ENCODE measurements around the gene ZNF496.

ZNF496 gene

DNA sequence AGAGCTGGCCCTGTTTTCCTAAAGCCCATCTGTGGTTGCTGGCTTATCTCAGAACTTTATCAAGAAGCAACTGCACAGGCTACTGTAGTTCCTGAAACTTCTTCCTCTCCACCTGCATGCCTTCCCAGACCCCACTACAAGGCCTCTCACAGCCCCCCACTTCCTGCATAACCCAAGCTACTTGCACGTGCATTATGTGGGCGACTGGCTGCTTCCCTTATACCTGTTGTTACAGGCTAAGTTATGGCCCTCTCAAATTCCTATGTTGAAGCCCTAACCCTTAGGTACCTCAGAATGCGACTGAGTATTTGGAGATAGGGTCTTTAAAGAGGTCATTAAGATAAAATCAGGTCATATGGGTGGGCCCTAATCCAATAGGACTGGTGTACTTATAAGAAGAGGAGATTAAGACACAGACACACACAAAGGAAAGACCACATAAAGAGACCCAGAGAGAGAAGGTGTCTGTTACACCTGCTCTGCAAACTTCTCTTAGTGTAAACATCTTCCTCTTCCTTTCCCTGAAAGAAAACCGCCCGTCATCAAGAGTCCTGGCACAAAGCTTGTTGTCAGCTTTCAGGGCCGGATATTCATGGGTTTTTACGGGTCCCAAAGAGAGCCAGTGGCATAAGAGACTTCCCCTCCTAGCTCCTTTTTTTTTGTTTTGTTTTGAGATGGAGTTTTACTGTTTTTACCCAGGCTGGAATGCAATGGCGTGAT lies 5.1 kb downstream of the ZNF496 start:
- no peak for DNase-seq

DNA sequence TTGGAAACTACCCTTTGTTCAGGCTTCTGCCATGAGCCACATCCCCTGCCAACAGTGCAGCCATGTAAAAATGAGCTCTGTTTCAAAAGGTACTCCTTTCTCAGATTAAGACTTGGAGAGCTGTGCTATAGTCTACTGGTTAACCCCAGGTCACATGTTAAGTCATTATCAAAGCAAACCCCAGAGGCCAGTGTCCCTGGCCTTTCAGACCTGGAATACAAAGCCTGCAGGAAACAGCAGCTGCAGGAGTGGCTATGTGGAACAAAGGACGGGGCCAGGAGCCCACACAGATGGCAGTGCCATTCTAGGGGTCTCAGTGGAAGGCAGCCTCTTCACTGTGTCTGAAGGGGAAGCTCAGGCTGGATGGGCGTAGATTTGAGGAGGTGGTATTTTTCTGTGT lies 6.7 kb downstream of the ZNF496 start:
- DNase-seq: no peak

DNA sequence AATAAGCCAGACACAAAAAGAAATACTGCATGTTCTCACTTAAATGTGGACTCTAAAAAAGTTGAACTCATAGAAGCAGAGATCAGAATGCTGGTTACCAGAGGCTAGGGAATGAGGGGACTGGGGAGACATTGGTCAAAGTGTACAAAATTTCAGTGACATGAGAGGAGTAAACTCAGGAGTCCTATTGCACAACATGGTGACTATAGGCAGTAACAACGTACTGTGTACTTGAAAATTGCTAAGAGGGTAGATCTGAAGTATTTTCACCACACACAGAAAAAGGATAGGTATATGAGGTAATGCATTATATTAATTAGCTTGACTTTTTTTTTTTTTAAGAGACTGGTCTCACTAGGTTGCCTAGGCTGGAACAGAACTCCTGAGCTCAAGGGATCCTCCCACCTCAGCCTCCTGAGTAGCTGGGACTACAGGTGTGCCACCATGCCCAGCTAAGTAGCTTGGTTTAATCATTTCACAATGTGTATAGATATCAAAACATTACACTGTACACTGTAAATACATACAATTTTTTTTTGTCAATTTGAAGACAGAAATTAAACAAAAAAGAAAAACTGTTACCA lies 7.4 kb downstream of the ZNF496 start:
- DNase-seq: no peak

DNA sequence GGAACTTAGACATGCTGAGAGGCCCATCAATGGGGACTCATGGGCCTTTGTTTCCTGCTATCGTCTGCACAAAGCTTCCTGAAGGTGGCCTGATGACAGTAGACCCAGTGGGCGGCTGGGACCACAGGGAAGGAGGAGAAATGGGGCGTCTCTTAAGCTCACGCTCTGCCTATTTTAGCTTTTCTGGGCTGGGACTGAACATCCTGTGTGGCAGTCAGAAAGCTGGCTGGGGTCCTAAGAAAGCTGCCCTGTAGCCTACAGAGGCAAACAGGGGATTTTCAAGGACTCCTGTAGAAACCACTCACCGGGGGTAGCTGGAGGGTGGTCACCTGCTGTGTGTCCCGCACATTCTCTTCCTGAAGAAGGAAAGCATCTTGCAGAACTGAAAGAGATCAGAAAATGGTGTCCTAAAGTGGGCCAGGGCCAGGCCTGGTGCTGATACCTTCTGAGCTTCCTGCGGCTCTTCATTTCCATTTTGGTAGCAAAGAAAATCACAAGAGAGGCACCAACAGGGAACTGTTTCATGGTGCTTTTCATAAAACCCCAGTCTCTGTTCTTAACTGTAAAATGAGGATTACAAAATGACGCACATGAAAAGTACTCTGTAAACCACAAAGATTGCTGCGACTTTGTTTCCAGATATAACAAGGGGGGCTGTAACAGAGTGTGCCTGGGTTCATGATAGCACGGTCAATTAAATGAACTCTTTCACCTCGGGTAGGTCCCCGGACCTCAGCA lies 8.6 kb downstream of the ZNF496 start:
- DNase-seq: no peak

DNA sequence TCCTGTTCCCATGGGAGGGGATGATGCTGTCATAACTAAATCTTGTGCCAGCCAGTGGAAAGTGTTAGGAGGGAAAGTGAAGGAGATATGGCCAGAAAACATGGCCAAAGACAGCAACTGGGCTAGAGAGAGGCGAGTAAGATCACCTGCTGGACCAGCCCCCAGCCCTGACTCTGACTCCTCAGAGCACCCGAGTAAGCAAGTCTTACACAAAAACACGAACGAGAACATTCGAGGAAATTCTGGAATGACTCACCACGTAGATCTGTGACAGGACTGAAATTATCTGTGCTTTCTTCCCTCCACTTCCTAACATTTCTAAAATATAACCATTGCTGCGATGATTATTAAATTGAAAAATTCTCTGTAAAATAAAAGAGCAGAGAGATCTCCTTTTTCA lies 9.2 kb downstream of the ZNF496 start:
- no peak for DNase-seq

DNA sequence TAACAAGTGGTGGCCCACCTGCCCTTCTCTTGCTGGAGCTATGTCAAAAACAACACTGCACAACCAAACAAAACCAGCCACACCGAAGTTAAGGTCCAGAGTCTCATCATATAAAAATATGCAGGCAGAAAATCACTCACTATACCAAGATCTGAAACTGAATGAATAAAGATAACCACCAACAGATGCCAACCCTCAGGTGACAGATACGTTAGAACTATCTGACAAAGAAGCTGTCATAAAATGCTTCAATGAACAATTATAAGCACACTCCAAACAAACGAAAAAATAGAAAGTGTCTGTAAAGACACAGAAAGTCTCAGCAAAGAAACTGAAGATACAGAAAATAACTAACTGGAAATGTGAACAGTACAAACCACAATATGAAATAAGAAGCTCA lies 14.0 kb downstream of the ZNF496 start:
- DNase-seq: no peak

DNA sequence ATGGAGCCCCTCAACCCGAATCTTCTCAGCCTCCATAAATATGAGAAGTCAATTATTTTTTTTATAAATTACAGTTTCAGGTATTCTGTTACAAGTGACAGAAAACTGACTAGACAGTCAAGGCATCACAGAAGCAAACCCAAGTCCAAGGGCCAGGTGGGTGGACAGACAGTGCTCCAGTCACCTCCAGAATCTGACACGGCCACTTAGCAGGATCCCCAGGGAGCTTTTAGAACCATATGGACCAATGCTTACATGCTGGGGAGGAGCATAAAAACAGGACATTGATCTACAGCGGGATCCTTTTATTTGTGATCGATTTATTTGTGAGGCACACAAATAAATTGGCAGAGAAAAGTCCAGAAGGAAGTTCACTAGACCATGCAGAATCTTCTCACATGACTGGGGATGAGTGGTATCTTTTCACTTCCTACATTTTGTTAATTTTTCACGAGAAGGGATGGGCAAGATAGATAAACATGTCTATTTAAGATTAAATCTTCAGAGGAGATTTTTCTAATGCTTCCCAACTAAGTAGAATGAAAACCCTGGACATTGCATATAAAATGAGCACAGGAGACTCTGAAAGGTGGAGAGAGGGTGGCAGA lies 15.0 kb downstream of the ZNF496 start:
- no peak for DNase-seq

DNA sequence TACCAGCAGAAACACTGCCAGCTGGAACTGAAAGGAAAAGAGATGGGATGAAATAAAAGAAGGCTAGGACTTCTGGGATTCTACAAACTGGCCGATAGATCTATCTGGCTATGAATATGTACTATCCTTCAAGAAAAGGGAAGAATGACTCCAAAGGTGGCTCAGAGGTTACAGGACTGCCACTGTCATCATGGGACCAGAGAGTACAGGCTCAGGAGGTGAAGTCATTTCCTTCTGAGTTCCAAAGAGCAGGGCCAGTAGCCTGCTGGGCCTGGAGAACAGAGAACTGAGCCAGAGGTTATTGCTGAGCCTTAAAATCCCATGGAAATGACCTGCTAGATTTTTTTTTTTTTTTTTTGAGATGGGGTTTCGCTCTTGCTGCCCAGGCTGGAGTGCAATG lies 27.6 kb downstream of the ZNF496 start:
- no peak for DNase-seq

DNA sequence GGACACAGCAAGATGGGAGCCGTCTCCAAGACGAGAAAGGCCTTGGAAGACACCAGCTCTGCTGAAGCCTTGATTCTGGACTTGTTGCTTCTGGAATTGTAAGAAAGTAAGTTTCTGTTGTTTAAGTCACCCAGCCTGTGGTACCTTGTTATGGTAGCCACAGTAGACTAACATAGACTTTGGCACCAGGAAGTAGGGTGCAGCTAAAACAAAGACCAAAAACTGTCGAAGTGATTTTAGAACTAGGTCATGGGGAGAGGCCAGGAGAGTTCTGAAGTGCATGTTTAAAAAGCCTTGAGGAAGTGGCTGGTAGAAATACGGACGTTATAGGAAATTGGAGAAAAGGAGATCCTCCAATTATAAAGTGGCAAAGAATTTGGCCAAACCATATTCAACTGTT lies 28.5 kb downstream of the ZNF496 start:
- DNase-seq: no peak

DNA sequence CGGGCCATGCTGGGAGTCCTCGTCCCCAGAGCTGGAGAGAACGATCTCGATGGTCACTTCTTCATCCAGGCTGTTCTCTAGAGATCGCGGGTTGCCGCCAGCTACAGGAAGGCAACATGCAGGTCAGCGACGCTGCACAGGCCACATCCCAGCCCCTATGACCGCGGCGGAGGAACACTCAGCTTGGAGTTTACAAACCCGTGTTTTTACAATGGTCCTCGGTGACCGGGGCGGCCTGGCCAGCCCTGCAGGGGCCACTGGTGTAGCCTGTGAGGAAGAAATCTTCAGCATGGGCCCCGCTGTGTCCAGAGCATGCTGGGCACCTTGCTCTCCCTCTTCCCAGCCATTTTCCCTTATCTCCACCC lies 30.5 kb downstream of the ZNF496 start:
- no peak for DNase-seq

DNA sequence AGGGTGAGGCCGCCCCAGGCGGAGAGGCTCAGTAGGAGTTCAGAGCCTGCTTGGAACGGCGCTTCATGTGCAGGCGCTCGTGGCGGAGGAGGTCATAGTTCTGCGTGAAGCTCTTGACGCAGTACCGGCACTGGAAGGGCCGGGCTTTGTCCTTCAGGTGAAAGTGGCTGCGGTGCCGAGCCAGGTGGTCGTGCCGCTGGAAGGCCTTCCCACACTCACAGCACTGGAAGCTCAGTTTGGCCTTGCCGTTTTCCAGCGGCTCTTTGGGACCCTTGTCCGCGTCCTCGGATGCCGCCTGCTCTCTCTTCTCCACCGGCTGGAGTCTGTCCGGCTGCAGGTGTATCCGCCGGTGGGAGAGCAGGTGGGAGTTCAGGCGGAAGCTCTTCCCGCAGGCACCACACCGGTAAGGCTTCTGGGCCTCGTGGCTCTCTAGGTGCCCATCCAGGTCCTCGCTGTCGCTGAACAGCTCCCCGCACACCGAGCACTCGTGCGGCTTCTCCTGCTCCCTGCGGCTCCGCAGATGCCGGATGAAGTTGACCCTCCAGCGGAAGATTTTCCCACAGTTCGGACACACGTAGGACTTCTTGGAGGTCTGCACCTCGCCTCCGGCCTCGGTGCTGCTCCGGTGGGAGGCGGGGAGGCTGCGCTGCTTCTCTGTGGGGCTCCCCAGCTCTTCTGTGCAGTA lies 31.0 kb downstream of the ZNF496 start:
- no peak for DNase-seq

DNA sequence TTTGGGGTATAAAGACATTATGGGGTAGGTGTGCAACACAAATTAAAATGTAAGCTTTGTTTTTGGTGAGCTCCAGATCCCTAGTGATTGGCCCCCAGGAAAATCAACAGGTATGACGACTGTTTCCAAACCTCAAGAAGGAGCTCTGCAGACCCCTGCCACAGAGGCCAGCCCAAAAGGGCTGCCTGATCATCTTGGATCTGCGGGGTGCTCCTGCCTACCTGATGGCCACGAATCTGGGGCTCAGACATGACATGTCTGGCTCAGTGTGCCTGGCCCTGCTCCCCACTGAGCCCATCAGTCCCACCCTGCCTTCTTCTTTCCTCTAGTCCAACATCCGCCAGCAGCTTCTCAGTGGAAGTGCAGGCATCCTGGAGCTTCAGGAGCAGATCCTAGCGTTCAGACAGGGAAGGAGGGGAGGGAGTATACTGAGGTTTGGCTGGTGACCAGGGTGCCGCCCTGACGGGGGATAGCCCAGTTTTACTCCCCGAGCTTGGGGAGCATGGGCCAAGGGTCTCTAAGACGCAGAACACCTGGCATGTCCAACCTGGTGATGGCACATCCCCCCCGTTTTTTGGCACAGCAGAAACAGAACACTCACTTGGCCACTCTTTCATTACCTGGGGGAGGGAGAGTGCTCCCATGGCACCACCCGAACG lies 31.8 kb downstream of the ZNF496 start:
- DNase-seq: no peak

DNA sequence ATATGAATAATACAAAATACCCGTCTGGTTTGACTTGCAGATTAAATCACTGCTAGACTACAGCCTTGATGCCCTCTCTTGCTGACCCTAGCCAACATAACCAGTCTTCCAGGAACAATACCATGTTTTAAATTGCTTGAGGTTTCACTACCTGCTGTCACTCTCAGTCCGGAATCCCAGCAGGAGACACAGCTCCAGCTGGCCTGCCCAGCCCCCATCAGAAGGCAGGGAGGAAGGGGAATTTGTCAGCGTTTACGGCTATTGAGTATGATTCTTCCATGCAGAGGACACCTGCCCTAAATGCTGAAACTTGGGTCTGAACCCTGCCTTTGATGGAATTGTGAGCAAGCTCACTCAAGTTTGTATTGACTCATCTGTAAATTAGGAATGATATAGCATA lies 33.0 kb downstream of the ZNF496 start:
- no peak for DNase-seq

DNA sequence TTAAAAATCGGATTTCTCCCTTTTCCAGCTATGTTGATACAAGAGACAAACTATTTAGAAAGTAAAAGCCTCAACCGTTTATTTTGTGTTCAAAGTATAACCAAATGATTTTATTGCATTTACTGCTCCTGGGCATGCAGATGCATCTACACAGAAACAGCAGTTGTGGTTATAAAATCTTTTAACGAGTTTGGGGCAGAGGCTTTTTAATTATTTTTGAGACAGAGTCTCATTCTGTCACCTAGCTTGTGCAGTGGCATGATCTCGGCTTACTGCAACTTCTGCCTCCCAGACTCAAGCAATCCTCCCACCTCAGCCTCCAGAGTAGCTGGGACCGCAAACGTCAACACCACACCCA lies 33.6 kb downstream of the ZNF496 start:
- no peak for DNase-seq

DNA sequence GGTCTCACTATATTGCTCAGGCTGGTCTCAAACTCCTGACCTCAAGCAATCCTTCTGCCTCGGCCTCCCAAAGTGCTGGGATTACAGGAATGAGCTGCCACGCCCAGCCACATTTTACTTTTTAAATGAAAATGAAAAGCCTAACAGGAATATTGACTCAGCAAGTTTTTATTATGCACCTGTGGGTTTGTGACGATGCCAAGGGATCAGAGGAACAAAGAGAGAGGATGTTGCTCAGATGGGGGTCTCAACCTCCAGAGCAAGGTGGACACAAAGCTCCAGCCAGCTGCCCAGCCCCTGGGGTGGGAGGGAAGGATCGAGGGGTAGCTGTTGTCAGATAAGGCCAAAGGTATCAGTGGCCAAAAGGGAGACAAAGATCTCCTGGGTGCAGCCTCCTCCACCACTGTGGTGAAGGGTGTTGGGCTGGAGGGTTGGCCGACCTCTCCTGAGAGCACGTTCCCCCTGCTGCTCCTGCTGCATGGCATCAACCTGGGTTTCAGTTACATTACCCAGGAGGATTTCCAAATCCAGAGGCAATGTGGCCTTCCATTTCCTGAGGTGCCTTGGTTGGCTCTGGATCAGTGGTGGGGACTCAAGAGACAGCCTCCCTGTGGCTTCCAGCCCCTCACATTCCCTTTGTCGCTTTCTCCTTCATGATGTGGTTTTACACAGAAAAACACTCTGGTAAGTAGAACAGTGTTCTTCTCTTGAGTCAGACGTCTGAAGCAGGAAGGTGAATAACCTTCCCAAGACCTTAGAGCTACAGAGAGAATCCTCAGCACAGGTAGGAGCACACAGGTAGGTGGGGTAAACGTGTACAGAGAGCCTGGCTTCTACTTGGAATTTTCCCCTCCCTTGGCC lies 34.2 kb downstream of the ZNF496 start:
- no peak for DNase-seq

DNA sequence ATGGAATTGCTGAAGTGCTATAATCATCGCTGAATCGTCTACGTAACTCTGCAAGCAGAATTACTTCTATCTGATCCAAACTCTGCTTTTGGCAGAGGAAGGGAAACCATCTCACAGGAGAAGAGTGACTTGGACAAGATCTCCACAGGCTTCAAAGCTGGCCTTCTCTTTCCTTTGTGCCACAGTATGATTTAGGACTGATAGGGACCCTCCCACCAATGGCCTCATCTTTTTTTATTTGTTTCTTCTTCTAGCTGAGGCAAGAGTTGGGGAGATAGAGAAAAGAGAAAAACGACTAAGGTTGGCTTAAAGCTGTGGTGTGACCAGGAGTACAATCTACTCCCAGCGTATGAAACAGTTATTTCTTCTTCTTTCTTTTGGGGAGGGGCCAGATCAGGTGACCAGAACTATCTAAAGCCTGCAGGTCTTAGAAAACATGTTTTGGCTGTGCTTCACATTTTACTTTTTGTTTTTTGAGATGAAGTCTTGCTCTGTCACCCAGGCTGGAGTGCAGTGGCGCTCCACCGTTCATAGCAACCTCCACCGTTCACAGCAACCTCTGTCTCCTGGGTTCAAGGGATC lies 35.0 kb downstream of the ZNF496 start:
- DNase-seq: no peak

DNA sequence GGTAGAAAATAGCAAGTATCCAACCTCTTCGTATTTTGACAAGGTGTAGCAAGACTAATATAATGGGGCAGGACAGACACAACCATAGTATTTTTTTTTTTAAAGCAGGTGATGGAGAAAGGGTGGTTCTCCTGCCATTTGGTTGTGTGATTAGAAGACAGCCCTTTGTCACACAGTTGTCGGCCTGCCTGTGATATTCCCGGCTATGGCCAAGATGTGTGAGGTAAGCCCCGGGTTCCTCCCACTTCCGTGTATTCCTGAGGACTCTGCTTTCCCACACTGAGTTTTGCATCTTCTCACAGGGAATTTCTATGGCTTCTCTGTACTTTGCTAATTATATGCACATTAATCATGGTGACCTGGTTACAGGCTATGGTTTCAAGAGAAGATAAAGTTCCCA lies 35.9 kb downstream of the ZNF496 start:
- DNase-seq: no peak

DNA sequence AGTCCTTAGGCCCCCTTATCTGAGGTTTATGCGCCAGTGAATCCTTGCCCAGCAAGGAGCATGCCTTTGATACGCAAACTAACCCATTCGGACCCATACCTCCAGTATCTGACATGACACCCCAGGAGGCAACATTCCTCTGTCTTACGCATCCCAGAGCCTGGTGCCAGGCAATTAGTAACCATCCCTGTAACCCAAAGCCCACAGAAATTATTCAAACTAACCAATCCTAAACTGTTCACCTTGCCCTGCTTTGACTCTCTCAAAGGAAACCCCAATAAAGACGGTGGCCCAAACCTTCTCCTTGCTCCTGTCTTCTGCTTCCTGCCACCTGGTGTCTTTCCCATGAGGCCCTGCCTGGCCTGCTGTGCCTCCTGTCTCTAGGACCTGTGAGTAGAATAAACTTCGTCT lies 36.4 kb downstream of the ZNF496 start:
- no peak for DNase-seq

DNA sequence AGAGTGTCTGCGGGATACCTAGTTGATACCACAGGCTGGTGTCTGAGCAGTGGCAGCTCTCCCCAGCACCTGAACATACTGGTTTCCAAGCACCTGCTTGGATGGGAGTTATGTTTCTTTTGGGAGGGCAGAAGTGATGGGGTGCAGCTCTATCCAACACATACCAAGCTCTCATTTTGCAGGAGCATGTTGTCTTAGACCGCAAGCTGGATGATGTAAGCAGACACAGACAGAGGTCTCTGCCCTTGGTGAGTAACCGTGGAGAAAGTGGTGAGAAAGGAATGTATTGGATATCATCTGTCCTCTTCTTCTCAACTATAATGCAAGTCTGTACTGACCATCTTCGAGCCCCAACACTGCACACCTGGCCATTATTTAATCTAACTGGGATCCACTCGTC lies 37.4 kb downstream of the ZNF496 start:
- DNase-seq: no peak

DNA sequence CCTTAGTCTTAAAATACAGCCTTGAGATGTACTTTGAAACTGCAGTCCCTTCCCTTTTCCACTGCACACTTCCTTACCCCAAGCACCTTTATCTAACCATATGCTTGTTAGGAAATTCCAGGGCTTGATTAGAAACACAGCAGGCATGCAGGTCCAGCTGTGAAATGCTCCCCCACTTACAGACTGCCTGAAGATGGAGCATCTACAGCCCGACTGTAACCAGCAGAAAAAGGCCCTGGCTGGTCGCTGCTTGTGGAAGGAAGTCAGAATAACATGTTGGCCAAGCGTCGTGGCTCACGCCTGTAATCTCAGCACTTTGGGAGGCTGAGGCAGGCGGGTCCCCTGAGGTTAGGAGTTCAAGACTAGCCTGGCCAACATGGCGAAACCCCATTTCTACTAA lies 38.6 kb downstream of the ZNF496 start:
- no peak for DNase-seq

DNA sequence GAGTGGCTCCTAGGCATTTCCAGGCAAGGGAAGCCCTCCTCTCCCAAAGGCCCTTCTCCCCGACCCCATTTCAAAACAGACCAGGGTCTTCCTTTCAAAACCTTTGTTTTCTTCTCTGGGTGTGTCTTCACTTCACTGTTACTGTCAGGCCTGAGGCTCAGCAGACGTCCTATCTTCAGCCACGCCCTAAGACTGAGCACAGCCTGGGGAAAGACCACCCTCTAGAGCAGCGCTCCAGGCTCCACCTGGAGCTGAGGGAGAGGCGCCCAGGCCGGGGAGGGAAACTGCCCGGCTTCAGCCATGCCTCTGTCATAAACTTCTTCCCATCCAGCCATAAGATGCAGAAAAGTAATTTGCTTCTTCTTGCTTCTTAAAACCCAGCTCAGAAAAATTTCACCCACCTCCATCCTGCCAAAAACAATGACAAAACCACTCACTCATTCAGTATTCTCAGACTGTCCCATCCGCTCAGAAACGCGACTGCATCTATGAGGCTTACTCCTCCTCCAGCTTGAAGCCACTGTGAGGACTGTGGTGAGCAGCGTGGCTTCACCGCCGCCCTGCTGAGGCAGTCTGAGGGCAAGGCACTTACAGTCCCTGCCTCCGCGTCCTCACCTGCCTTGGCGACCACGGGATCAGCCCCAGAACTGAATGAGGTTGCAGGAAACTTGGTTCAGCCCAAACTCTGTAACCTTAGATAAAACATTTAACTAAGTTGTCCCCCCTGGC lies 39.7 kb downstream of the ZNF496 start:
- no peak for DNase-seq

Measured in GF-D8 (cell line).